G401.6 (cell line): ENCODE results near the gene MEFV.
A peak's percentile ranks its signal among the peaks of the same experiment; 100 is the strongest.

Source experiments
- FAIRE-seq: peaks from 2 replicates; lab custom pipeline; 2012; peaks lifted over from hg19 to GRCh38; lab: Jason Lieb, UNC

The MEFV gene

DNA sequence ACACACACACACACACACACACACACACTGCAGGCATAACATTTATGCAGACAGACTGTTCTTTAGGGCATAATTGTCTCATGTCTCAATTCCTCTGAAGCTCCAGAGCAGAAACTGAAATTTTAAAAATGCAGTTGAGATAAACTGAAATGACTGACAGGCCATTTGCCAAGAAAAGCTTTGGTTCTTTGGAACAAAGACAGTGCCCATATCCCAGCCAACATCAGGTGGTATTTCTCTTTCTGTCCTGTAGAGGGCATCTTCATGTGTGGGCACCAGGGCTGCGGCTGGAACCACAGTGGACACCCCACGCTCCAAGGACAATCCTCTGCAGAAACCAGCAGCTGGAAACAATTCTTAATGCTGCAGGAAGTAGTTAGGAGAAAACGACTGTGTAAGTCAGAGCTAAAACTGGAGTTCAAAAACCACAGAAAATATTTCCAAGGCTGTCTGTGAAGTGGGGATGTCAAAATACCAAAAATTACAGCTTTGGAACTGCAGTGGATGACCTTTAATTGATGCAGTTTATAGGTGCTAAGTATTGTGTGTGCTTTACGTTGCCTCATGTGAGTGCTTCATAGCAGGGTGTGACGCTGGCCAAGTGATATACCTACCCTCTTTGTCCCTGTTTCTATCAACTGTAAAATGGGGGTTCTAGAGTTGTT is 10.6 kb upstream of the MEFV start:
- FAIRE-seq: no peak

DNA sequence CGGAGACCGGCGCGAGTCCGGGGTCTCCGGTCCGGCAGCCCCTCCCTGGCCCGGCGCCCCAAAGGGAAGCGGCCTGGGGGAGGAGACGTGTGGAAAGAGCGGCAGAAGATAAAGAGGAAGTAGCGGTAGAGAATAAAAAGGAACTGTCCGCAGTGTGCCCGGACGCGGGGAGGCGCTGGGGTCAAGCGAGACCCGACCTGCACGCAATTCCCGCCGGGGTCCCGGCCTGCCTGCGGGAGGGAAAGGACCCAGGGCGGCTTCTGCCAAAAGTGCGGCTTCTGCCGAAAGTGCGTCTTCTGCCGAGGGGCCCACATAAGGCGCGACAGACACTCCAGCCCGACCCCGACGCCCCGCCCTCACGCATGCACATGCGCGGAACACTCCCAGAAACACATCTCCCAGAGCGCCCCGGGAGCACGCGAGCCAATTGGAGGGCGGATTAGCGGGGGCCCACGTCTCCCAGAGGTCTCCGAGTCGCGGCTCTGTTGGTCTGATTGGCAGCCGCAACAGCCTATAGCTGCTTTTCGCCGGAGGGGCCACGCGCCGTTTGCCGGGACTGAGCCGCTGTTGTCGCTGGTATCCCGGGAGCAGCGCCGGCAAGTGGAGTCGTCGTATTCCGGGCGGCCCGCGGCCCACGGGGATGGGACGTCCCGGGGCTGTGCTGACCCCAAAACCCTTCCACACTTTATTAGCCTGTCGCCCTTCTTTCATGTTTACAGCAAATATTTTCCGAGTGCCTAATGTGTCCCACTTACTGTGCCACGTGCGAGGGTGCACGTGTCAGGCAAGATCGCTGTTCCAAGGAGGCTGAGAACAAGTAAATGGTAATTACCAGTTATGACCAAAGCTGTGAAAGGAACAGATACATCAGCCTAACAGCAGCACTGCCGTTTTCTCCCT is 8.0 kb upstream of the MEFV start:
- peak; percentile 92 for FAIRE-seq

DNA sequence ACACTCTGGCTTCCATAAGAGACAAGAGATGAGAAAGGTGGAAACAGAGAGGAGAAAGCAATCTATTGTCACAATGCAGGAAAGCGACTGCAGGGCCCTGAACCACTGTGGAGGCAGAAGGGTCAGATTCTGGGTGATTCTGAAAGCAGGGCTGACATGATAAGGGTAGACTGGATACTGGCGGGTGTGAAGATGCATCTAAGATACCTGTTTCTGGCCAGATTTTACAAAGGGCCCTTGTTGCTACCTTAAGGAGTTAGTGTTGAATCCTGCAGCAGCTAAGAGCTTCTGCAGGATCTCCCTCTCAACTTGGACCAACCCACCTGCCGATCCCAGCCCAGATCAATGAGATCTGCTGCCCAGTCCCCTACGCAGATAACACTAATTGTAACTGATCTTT is 6.1 kb upstream of the MEFV start:
- no peak for FAIRE-seq

DNA sequence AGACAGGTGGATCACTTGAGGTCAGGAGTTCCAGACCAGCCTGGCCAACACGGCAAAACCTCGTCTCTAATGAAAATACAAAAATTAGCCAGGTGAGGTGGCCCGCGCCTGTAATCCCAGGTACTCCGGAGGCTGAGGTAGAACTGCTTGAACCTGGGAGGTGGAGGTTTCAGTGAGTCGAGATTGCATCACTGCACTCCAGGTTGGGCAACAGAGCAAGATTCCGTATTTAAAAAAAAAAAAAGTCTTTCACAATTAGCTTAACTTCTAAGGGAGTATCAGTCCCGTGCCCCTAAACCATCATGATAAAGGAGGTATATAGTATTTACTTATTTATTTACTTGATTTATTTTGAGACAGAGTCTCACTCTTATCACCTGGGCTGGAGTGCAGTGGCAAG is 3.4 kb upstream of the MEFV start:
- no peak for FAIRE-seq

DNA sequence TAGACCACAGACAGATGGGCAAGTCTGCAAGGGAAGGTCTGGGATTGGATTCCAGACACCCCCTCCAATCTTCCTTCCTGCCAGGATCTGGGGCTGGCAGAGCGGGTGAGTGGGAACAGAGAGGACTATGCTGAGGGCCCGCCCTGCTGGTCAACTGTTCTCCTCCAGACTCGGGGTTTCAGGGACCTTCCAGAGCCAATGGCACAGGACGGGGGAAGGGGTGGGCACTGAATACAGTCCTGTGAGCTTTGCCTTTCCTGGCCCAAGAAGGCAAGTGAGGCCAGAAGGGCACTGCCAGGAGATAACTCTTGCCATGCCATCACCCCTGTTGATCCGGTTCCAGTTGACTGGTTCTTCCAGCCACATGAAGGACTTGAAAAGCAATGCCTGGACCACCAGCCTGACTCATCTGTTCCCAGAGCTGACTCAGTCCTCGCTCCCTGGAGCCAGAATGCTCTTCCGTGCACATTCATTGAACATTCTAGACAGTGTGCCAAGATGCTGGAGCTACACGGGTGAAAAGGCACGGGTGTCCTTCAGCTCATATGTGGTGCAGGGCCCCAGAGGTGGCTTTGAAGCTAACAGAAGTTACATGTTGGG is 533 bp upstream of the MEFV start:
- FAIRE-seq: no peak

DNA sequence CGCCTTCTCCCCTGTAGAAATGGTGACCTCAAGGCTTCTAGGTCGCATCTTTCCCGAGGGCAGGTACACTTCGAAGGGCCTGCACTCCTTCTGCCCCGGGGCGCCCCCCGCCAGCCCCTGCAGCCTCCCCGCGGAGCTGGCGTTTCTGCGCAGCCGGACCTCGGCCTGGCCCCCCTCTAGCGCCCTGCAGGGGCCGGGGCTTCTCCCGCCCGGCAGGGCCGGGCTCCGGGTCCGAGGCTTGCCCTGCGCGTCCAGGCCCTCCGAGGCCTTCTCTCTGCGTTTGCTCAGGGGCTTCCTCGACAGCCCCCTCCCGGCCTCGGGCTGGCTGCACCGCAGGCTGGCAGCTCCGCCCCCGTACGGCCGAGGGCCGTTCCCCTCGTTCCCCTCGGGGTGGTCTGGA is 2.1 kb downstream of the MEFV start:
- FAIRE-seq: no peak

DNA sequence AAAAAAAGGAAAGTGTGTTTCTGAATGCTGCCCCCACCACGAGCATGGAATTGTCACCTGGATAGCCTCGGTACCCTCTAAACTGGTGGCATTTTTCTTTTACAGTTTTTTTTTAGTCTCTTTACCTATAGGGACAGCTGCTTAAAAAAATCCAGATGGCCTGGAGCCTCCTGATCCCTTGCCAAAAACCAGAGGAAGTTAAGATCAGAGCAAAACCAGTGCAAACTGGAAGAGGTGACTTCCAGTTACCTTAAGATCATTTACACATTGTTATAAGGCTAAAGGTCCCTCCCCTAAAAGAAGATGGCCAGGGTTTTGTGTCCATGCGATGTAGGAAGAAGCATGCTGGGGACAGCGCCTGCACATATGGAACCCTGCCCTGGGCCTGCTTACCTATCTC is 3.5 kb downstream of the MEFV start:
- FAIRE-seq: no peak

DNA sequence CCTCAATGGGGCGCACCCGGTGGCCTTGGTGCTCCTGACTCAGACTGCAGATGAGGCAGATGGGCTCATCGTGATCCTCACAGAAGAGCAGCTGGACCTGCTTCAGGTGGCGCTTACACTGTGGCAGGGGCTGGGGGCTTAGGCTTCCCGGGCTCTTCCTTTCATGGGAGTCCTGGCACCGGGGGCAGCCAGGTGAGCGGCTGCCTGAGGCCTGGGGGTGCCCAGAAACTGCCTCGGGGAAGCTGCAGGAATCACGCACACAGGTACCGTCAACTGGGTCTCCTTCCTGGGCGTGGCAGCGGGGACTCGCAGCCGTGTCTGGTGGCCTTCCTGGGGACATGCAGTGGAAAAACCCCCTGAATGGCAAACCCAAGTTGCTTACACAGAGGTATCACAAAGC is 7.0 kb downstream of the MEFV start:
- no peak for FAIRE-seq

DNA sequence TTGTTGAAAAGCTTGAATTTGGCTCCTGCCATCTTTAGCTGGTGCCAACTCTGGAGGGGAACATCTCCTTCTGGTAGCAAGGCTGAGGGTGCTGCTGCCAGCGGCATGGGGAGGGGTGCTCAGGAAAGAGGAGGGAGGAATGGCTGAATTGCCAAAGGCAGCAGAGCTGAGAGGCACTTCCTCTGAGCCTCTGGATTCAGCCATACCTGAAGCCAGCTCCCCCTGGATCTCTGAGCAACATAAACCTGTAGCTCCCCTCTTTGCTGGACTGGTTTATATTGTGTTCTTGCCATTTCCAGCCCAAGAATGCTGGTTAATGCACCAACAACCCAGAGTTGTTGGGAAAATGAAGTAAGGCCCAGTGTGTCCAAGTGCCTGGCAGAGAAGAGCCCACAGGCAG is 7.4 kb downstream of the MEFV start:
- FAIRE-seq: no peak

DNA sequence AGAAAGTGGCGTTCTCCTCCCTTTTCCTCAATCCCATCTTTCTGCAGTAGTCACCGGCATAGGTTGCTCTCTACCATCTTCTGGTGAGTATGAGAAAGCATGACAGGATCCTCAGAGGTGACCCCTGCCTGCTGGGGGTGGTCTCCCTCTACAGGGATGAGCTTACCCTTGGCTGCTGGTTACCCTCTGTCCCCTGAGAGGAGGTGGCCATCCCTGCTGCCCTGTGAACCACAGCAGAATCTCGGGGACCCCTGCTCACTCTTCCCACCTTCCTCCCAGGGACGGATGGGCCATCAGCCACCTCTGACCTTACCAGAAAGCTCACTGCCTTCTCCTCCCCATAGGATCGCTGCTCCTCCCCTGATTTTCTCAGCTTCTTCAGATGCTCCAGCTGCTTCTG is 7.8 kb downstream of the MEFV start:
- no peak for FAIRE-seq

DNA sequence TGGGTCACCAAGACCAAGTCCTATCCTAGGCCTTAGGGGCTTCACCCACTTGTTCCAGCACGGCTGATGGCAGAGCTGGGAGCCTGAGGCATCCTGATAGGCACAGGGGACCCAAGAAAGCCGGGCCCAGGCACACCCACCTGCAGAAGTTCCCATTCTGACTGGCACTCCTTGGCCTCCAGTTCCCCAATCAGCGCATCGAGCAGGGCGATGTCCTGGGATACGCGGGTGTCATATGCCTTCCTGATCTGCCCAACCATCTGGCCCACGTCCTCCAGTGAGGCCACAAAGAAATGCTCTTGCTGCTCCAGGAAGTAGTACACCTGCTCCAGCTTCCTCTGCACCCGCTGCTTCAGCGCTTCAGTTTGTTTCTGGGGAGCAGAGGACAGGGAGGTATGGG is 9.6 kb downstream of the MEFV start:
- FAIRE-seq: no peak

DNA sequence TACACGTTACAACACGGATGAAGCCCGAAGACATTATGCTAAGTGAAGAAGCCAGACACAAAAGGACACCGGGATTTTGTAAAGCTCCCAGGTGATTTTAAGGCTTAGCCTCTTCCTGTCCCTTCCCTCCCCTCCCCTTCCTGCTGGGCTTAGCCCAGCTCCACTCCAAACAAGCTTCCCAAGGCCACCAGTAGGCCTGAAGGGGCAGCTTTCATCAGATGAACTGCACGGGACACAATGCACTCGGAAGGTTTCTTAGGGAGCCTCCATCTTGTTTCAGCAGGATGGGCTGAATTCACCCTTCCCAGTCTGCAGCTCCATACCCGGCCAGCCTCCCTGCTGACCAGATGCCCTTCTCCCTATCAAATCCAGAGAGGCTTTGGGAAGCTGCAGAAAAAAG is 10.4 kb downstream of the MEFV start:
- no peak for FAIRE-seq

DNA sequence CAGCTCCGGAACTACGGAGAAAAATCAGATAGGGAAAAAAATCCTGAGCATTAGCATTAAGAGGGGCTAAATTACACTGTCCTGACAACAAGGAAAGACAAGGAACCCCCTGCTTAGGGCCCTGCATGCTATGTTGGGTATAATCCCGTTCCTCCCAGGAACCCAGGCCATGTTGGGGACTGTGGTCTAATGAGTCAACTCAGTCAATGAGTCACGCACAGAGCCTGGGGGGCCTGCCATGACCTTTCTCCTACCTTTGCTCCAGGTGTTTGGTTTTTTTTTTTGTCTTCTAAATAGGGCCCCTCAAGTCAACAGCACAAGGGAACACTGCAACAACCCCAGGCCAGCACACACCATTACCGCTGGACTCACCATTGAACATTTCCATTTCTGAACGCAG is 12.6 kb downstream of the MEFV start:
- FAIRE-seq: no peak

DNA sequence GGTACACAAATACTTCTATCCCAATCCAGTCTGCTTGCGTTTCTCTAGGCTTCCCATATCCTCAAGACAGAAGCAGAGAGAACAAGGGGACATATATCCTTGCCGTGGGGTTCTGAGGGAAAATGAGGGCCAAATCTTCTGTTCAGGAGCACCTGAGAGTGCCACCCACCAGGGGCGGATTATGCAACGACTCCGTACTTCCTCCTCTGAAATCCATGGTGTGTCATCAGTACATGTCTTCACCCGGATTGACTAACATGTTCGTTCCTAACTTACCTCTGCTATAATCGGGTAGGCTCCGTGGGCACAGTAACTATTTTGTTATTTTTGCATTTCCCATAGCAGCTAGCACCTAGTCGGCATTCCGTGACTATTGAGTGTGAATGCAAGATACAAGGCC is 13.7 kb downstream of the MEFV start:
- no peak for FAIRE-seq

DNA sequence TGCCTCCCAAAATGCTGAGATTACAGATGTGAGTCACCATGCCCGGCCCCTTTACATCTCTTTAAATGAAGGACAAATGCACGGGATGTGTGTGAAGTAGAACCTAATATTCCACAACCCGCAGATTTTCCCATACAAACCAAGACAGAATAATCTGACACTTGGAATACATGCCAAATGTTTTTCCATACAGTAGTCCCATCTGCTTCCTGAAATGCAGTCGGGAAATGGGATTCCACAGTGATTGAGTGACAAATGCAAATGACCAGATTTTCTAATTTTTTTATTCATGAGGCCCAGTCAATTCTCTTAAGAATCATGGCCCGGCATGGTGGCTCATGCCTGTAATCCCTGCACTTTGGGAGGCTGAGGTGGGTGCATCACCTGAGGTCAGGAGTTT is 14.7 kb downstream of the MEFV start:
- no peak for FAIRE-seq

DNA sequence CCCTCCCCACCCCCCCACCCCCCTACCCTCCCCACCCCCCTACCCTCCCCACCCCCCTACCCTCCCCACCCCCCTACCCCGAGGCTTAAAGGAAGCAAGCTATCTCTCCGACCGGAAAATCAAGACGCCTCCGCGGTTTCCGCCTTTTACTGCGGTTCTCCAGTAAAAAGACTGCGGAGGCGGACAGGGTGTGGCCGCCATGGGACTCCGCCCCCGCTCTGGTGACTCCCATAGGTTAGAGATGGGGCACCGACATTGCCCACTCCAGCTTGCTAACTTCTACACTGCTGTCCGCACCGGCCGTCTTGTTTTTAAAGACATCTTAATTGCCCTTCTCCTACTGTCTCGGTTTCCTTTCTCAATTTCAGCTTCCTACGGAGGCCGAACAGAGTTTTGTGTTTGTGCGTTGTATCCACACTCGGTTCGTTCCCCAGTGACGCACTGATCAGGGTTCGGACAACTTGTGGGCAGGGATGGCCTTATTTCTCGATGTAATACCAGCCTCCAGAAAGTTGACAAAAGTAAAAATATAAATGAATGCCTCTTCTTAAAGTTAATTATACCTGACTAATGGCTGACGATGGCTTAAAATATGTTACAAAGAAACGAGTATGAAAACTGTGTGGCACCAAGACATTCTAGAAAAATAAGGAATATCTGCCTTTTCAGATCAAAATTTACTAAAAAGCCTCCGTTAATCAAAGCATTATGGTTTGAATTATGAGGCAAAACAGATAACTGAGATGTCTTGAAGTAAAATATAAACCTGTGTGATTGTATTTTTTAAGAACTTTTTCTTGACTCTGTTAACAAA is 20.4 kb downstream of the MEFV start:
- no peak for FAIRE-seq

DNA sequence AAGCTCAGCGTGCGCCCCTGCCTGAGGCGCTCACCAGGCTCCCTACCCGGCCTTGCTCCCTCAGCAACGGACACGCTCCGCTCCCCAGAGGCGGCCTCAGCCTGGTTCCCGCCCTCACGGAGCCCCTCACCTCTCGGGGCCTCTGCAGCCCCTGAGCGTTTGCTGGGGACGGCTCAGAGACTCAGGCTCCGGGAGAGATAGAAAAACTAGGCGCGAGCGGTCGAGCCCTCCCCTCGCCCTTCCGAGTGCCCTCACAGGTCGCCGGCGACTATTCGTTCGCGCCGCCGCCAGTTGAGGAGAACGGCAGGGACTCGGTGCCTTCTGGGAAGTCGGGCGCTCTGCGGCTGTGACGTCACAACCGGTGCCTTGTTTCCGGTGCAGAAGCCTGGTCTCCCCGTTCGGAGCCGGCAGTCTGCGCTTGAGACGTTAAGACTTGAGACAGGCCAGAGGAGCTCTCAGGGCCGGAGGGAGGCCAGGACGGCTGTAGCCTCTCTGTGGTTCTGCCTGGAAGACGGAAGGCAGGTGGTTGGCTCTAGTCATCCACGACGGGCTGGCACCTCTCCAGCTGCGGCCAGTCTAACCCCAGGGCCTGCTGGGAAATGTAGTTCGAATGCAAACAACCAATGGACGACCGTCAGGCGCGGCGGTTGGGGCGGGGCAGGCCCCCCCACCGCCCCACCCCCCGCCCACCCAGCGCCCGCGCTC is 21.4 kb downstream of the MEFV start, which contains the start of gene ZNF200:
Gene ZNF200 (minus strand): TSS at position 302 of the 705 bp plus-strand sequence. CDS start 1,403 bp downstream, outside the sequence.
- peak; percentile 66 for FAIRE-seq

DNA sequence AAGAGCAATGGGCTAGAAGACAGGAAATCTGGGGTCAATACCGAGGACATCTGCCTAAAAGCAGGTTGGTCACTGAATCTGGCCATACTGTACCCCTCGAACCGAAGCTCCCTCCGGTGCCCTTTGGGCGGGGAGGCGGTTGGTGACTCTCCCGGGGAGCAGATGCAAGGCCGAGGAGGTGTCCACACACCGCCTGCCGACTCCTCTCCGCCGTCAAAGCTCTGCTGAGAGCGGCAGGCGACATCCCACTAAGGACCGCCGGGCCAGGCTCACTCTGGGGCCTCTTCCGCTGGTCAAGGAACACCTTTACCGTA is 21.9 kb downstream of the MEFV start:
- no peak for FAIRE-seq

DNA sequence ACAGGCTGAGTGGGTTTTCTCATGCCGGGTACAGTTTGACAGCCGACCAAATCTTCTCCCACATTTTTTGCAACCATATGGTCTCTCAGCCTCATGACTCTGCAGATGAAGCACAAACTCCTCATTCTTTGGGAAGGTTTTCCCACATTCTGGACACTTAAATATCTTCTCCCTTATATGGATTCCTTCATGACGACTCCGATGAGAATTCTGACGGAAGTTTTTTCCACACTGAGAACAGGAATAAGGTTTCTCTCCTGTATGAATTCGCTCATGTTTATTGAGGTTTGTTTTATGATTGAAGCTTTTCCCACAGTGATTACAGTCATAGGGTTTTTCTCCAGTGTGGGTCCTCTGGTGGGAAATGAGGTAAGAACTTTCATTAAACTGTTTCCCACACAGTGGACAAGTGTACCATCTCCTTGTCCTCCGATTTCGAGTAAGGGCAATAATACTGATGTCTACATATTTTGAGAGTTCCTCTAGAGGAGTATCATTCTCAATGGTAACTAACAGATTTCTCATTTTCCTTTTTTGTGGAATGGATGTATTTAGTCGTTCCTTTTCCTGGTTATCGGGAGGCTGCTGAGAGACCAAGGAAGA is 32.4 kb downstream of the MEFV start:
- FAIRE-seq: no peak

DNA sequence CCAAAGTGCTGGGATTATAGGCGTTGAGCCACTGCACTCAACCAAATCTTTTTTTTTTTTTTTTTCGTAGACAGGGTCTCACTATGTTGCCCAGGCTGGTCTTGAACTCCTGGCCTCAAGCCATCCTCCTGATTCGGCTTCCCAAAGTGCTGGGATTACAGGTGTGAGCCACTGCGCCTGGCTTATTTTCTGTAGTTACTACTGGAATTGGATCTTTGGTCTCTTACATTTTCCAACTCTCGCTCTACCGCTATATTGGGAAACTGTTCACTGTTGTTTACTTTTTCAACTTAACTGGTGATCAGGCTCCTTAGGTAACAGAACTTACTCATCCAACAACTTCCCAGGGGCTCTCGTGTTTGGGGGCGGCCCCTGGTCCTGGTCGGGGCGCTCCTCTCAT is 35.6 kb downstream of the MEFV start:
- no peak for FAIRE-seq

DNA sequence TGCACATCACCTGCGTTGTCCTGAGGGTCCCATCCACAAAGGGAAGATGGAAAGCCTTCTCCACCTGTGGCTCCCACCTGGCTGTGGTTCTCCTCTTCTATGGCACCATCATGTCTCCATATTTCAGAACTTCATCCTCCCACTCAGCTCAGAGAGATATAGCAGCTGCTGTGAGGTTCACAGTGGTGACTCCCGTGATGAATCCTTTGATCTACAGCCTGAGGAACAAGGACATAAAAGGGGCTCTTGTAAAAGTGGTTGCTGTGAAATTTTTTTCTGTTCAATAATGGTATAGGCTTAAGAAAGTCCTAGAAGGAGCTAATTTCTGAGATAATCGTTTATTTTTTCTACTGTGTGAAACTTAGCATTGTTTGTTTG is 40.2 kb downstream of the MEFV start:
- no peak for FAIRE-seq
